ENCODE measurements around the gene KIF19. TPM values are rescaled to one million over a fixed set of nuclear protein-coding genes. Genes with fewer than 3 reads are reported as not detected.

Gene KIF19
- total RNA-seq, 2 experiments from 2014 or later = 0.81 to 1.1 TPM

Other genes starting within 250 kb of the KIF19 start
- 1,000 to 10,000 TPM; 2,305 to 2,531 TPM for gene RPL38, start 122.5 kb upstream of the KIF19 start, total RNA-seq
- gene TTYH2, start 112.7 kb upstream of the KIF19 start, total RNA-seq = 1 to 10 TPM; 4.4 to 5.4 TPM
- 1 to 10 TPM in 1 of 2 experiments, under 1 TPM in 1; 0.66 to 1.2 TPM for gene DNAI2, start 52.0 kb upstream of the KIF19 start, total RNA-seq
- not detected for gene BTBD17, start 35.6 kb downstream of the KIF19 start, total RNA-seq
- gene GPR142, start 41.3 kb downstream of the KIF19 start, total RNA-seq = not detected
- not detected for gene GPRC5C, start 105.9 kb downstream of the KIF19 start, total RNA-seq
- gene CD300A, start 140.4 kb downstream of the KIF19 start, total RNA-seq = 1 to 10 TPM; 1.8 to 2.6 TPM
- gene CD300LB, start 205.2 kb downstream of the KIF19 start, total RNA-seq = under 1 TPM; 0.36 to 0.56 TPM
- gene CD300C, start 219.9 kb downstream of the KIF19 start, total RNA-seq = under 1 TPM; 0.41 to 0.50 TPM
- not detected for gene CD300H, start 241.3 kb downstream of the KIF19 start, total RNA-seq